Ovary (tissue), 9 donors: ENCODE data around the gene ITGAL. TPM values are rescaled to one million over a fixed set of nuclear protein-coding genes. Genes with fewer than 3 reads are reported as not detected.

Experiments used
- DNase-seq, 5 donors: peaks; one replicate each; pipeline ENCODE4 v3.0.0-alpha.2; 2019 to 2020
- H3K27ac ChIP-seq, 2 donors: fragments of 200-600 bp; one replicate each; pipeline versions ENCODE4 v1.5.1 to v1.8.0; 2019 to 2022
- H3K27me3 ChIP-seq: fragments of 200-600 bp; one replicate; pipeline ENCODE4 v1.8.0; 2022
- H3K36me3 ChIP-seq: fragments of 200-600 bp; sonication (generic); one replicate; pipeline ENCODE4 v1.5.1; 2019
- H3K4me1 ChIP-seq: one replicate; pipeline ENCODE4 v1.8.1; 2013; ENCODE audit warnings: mild to moderate bottlenecking, moderate library complexity; ENCODE audit not compliant: insufficient read depth
- H3K4me3 ChIP-seq: fragments of 200-600 bp; sonication (generic); one replicate; pipeline ENCODE4 v1.5.1; 2017
- H3K9me3 ChIP-seq, 2 donors: fragments of 200-600 bp in 1 of 2; sonication (generic) in 1 of 2; one replicate each; pipeline versions ENCODE4 v1.5.1 to v1.8.1; 2013 to 2019; ENCODE audit warnings: mild to moderate bottlenecking in 1 of 2, moderate library complexity in 1 of 2
- EP300 ChIP-seq: sonication (generic); formaldehyde crosslinking; IDR thresholded peaks from one replicate; pipeline ENCODE4 v1.6.1; 2017; ENCODE audit warnings: antibody characterized with exemption
- POLR2A ChIP-seq: fragments of 450-650 bp; IDR thresholded peaks from one replicate; pipeline ENCODE4 v1.6.1; 2017; ENCODE audit warnings: antibody characterized with exemption, mild to moderate bottlenecking, moderate library complexity
- WGBS, 3 donors: extraction: QIAGEN DNeasy Blood & Tissue Kit in 1 of 3; methylation state at CpG; one replicate each; pipeline versions ENCODE4 v1.1.5 to v1.1.7; 2013 to 2017; 5-methylcytosine and 5-hydroxymethylcytosine counted together
- intact Hi-C, 4 donors: fragments of 100-400 bp; cut with DNase I; formaldehyde crosslinking; loops; one replicate each; pipeline versions ENCODE4 v1.11.0 to v1.15.1; 2022 to 2023
- polyA plus RNA-seq, 2 donors: library from polyadenylated mRNA; stranded (reverse); fragments of 200-250 nt in 1 of 2; fragments of 350-450 nt in 1 of 2; fragmentation: Illumina TruSeq in 1 of 2; extraction: RNeasy Lipid Tissue Mini Kit (QIAGEN cat#74804) in 1 of 2; gene quantifications; one replicate each; pipeline ENCODE4 v1.2.3, GENCODE V29; 2013 to 2014
- total RNA-seq, 7 donors: library from RNA; depleted of rRNA in 2 of 7; stranded (reverse); fragments of >200 nt in 2 of 7; fragmentation: NEBNext Ultra II Directional in 3 of 7; extraction: Animal tissue kit (Norgen Biotek cat#: 25700) in 3 of 7; gene quantifications; one replicate each; pipeline versions ENCODE4 v1.1.0 to v1.2.4, GENCODE V29; 2016 to 2023
- TF ChIP-seq, protein P1 (sequence below), 3 donors: fragments of 450-650 bp in 2 of 3; fragments of 200-600 bp in 1 of 3; IDR thresholded peaks; one replicate each; pipeline versions ENCODE4 v1.5.1 to v1.8.0; 2016 to 2022; ENCODE audit warnings: antibody characterized with exemption in 3 of 3, mild to moderate bottlenecking in 1 of 3
- donor health status: DM: no; HTN: no; CAD: no; lungs with moderate emphysema.
- donor health status: DM: no; HTN: no; CAD: no.
- donor health status: Bipolar disorder and iron deficiency.
- donor health status: DM: yes; HTN: yes; CAD: no.
- donor health status: DM: no; HTN: no; CAD: no.
- donor health status: DM: yes; HTN: yes; CAD: no.

Gene ITGAL
- total and polyA plus RNA-seq, 9 donors = 0.90 to 13.1 (median 2.0) TPM

DNA sequence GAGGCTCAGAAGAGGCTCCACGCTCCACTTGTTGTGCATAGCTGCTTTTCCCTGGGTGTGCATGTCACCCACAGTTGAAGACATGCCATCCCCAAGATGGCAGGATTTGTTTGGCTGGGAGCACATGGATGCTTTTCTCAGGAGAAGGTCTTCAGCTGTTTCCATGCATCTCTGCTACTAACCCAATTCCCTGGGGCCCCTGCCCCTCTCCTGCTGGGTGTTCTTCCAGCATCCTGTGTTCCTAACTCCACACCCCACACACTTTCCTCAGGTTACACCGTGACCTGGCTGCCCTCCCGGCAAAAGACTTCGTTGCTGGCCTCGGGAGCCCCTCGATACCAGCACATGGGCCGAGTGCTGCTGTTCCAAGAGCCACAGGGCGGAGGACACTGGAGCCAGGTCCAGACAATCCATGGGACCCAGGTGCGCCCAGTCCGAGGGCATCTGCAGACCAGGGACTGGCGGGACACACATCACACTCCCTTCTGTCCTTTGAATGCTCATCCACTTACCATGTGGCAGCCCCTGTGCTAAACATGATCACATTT, 21.5 kb downstream of the ITGAL start:
- Histone ChIP-seq H3K4me1 (no peaks in the 10 kb centered on the region), H3K36me3 (no peaks in the 10 kb centered on the region), H3K9me3 (no peaks in the 10 kb centered on the region), H3K27me3 (no peaks in the 10 kb centered on the region), H3K27ac (no peak overlapping the region), H3K4me3 (no peak overlapping the region)
- no peak for DNase-seq
- TF ChIP-seq POLR2A (no peak), EP300 (no peak)
- TF ChIP-seq, protein P1, sequence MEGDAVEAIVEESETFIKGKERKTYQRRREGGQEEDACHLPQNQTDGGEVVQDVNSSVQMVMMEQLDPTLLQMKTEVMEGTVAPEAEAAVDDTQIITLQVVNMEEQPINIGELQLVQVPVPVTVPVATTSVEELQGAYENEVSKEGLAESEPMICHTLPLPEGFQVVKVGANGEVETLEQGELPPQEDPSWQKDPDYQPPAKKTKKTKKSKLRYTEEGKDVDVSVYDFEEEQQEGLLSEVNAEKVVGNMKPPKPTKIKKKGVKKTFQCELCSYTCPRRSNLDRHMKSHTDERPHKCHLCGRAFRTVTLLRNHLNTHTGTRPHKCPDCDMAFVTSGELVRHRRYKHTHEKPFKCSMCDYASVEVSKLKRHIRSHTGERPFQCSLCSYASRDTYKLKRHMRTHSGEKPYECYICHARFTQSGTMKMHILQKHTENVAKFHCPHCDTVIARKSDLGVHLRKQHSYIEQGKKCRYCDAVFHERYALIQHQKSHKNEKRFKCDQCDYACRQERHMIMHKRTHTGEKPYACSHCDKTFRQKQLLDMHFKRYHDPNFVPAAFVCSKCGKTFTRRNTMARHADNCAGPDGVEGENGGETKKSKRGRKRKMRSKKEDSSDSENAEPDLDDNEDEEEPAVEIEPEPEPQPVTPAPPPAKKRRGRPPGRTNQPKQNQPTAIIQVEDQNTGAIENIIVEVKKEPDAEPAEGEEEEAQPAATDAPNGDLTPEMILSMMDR (IDR thresholded peaks at IDR 0.05) = no peak
- WGBS, 3 donors = 56 to 70% (median 63%) methylated on average over 11 of the region's 11 CpGs
- intact Hi-C loops = no loop called here

DNA sequence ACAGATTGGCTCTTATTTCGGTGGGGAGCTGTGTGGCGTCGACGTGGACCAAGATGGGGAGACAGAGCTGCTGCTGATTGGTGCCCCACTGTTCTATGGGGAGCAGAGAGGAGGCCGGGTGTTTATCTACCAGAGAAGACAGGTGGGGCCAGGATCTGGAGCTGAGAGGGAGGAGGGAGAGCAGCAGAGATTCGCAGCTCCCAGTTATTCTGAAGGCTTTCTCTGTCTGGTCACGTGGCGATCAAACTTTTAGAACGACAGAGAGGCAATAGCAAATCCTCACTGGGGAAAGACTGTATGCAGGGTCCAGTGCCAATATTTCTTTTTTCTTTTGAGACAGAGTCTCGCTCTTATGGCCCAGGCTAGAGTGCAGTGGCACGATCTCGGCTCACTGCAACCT, 22.2 kb downstream of the ITGAL start:
- Histone ChIP-seq H3K4me3 (no peak overlapping the region), H3K27ac (no peak overlapping the region), H3K27me3 (no peaks in the 10 kb centered on the region), H3K4me1 (no peaks in the 10 kb centered on the region), H3K36me3 (no peaks in the 10 kb centered on the region), H3K9me3 (no peaks in the 10 kb centered on the region)
- no peak for DNase-seq
- intact Hi-C loops = no loop called here
- TF ChIP-seq POLR2A (no peak), EP300 (no peak)
- TF ChIP-seq, protein P1 (IDR thresholded peaks at IDR 0.05) = no peak
- 45 to 65% (median 51%) methylated on average over 12 of the region's 12 CpGs for whole genome bisulfite sequencing, 3 donors

GRCh38 chr16:30499284-30499683, 26.7 kb downstream of the ITGAL start:
- 66 to 74% (median 70%) methylated on average over 8 of the region's 8 CpGs for WGBS, 3 donors
- H3K27ac ChIP-seq = no peak overlapping the region
- TF ChIP-seq EP300 = no peak
- TF ChIP-seq, protein P1 (IDR thresholded peaks at IDR 0.05) = no peak
- no peaks in the 10 kb centered on the region for H3K4me1 ChIP-seq
- no peaks in the 10 kb centered on the region for H3K27me3 ChIP-seq
- H3K4me3 ChIP-seq = no peak overlapping the region
- H3K9me3 ChIP-seq = no peaks in the 10 kb centered on the region
- no peaks in the 10 kb centered on the region for H3K36me3 ChIP-seq
- no peak for DNase-seq
- intact Hi-C loops = no loop called here

GRCh38 chr16:30503403-30504296, 31.1 kb downstream of the ITGAL start:
- 70 to 73% (median 71%) methylated on average over 6 of the region's 6 CpGs for WGBS, 3 donors
- no peaks in the 10 kb centered on the region for H3K27me3 ChIP-seq
- no peak overlapping the region for H3K4me3 ChIP-seq
- no peak overlapping the region for H3K27ac ChIP-seq
- H3K4me1 ChIP-seq = no peaks in the 10 kb centered on the region
- no peaks in the 10 kb centered on the region for H3K9me3 ChIP-seq
- no peaks in the 10 kb centered on the region for H3K36me3 ChIP-seq
- TF ChIP-seq EP300 = no peak
- TF ChIP-seq POLR2A = no peak
- TF ChIP-seq, protein P1 (IDR thresholded peaks at IDR 0.05) = no peak
- intact Hi-C loops = no loop called here
- no peak for DNase-seq
